ENCODE results near the gene PGAP1. TPM values are rescaled to one million over a fixed set of nuclear protein-coding genes. Genes with fewer than 3 reads are reported as not detected.

PGAP1 gene
- total RNA-seq, 5 donors from 2014 or later (not counting 1 experiment from before 2014, with no cell fraction given): 10.8 to 17.4 (median 13.9) TPM

- no peak overlapping the region for H3K27ac Mint-ChIP-seq
- Histone ChIP-seq H3K4me3 (ENCODE audit: control insufficient read depth in 1 of 2, extremely low read depth in 1 of 2, low read length in 1 of 2) (no peak overlapping the region), H3K27ac (ENCODE audit: low read length) (no peak overlapping the region), H3K27me3 (replicated peaks in 1 of 2; ENCODE audit: control insufficient read depth in 2 of 2, extremely low read depth in 1 of 2, insufficient read depth in 2 of 2, low read length in 1 of 2) (no peaks in the 10 kb centered on the region), H3K4me1 (ENCODE audit: control insufficient read depth in 1 of 2, extremely low read depth in 1 of 2, insufficient read depth in 2 of 2, low read length in 2 of 2) (no peaks in the 10 kb centered on the region), H3K36me3 (ENCODE audit: control insufficient read depth in 2 of 2, extremely low read depth in 1 of 2, insufficient read depth in 1 of 2, low read length in 1 of 2) (peaks cover 0 to 9% of the 10 kb centered on the region in 2 donors), H3K9me3 (no peaks in the 10 kb centered on the region)
- peaks cover 42% of the 10 kb centered on the region for H3K36me3 Mint-ChIP-seq
- ChIA-PET POLR2A (interaction anchor here in 1 of 2 donors (0.6 kb wide), 1 partner anchor 107 kb away, joined by 3 read pairs; no protein-coding TSS in a partner anchor), CTCF (no interaction called here)
- no peaks in the 10 kb centered on the region for H3K9me3 Mint-ChIP-seq
- ATAC-seq (replicated peaks in 1 of 4) (no peak), DNase-seq (no peak)
- H3K4me3 Mint-ChIP-seq: no peak overlapping the region
- no peaks in the 10 kb centered on the region for H3K27me3 Mint-ChIP-seq
- WGBS (ENCODE audit: insufficient coverage): no CpG with 5 or more reads among the region's 3 CpGs
- peaks cover 0 to 4% (median 0%) of the 10 kb centered on the region in 3 donors for H3K4me1 Mint-ChIP-seq
These were observed 26.5 kb downstream of the PGAP1 start for GRCh38 chr2:196899976-196900375.

- no CpG with 5 or more reads among the region's 2 CpGs for WGBS (ENCODE audit: insufficient coverage)
- Mint-ChIP-seq H3K9me3 (no peaks in the 10 kb centered on the region), H3K4me3 (no peak overlapping the region), H3K36me3 (peaks cover 60% of the 10 kb centered on the region), H3K27ac (no peak overlapping the region), H3K27me3 (no peaks in the 10 kb centered on the region), H3K4me1 (peaks cover 0 to 6% (median 0%) of the 10 kb centered on the region in 3 donors)
- POLR2A ChIA-PET: interaction anchor here in 1 of 2 donors (0.7 kb wide), 1 partner anchor 789 kb away, joined by 3 read pairs; no protein-coding TSS in a partner anchor
- H3K27me3 ChIP-seq (replicated peaks in 1 of 2; ENCODE audit: control insufficient read depth in 2 of 2, extremely low read depth in 1 of 2, insufficient read depth in 2 of 2, low read length in 1 of 2): no peaks in the 10 kb centered on the region
- CTCF ChIA-PET: interaction anchor here in 1 of 2 donors (0.6 kb wide), 1 partner anchor 44 kb away, joined by 4 read pairs; no protein-coding TSS in a partner anchor
- H3K27ac ChIP-seq (ENCODE audit: low read length): no peak overlapping the region
- ATAC-seq (replicated peaks in 1 of 4) (no peak), DNase-seq (no peak)
- H3K9me3 ChIP-seq: no peaks in the 10 kb centered on the region
- peaks cover 0 to 3% of the 10 kb centered on the region in 2 donors for H3K36me3 ChIP-seq (ENCODE audit: control insufficient read depth in 2 of 2, extremely low read depth in 1 of 2, insufficient read depth in 1 of 2, low read length in 1 of 2)
- no peak overlapping the region for H3K4me3 ChIP-seq (ENCODE audit: control insufficient read depth in 1 of 2, extremely low read depth in 1 of 2, low read length in 1 of 2)
- no peaks in the 10 kb centered on the region for H3K4me1 ChIP-seq (ENCODE audit: control insufficient read depth in 1 of 2, extremely low read depth in 1 of 2, insufficient read depth in 2 of 2, low read length in 2 of 2)
These were observed 35.4 kb downstream of the PGAP1 start for GRCh38 chr2:196891136-196891535.

- no peak overlapping the region for H3K4me3 Mint-ChIP-seq
- Histone ChIP-seq H3K9me3 (no peaks in the 10 kb centered on the region), H3K27me3 (replicated peaks in 1 of 2; ENCODE audit: control insufficient read depth in 2 of 2, extremely low read depth in 1 of 2, insufficient read depth in 2 of 2, low read length in 1 of 2) (no peaks in the 10 kb centered on the region), H3K4me3 (ENCODE audit: control insufficient read depth in 1 of 2, extremely low read depth in 1 of 2, low read length in 1 of 2) (no peak overlapping the region), H3K4me1 (ENCODE audit: control insufficient read depth in 1 of 2, extremely low read depth in 1 of 2, insufficient read depth in 2 of 2, low read length in 2 of 2) (no peaks in the 10 kb centered on the region), H3K27ac (ENCODE audit: low read length) (no peak overlapping the region), H3K36me3 (ENCODE audit: control insufficient read depth in 2 of 2, extremely low read depth in 1 of 2, insufficient read depth in 1 of 2, low read length in 1 of 2) (peaks cover 0 to 3% of the 10 kb centered on the region in 2 donors)
- no peaks in the 10 kb centered on the region for H3K27me3 Mint-ChIP-seq
- H3K27ac Mint-ChIP-seq: no peak overlapping the region
- ChIA-PET POLR2A (no interaction called here), CTCF (no interaction called here)
- no peak for DNase-seq
- H3K36me3 Mint-ChIP-seq: peaks cover 54% of the 10 kb centered on the region
- H3K9me3 Mint-ChIP-seq: peaks cover 0 to 2% (median 0%) of the 10 kb centered on the region in 3 donors
- ATAC-seq (replicated peaks in 1 of 4): no peak
- H3K4me1 Mint-ChIP-seq: peaks cover 0 to 6% (median 0%) of the 10 kb centered on the region in 3 donors
These were observed 39.1 kb downstream of the PGAP1 start for GRCh38 chr2:196887431-196887830.

GRCh38 chr2:196884368-196884767, 42.1 kb downstream of the PGAP1 start:
- Histone ChIP-seq H3K36me3 (ENCODE audit: control insufficient read depth in 2 of 2, extremely low read depth in 1 of 2, insufficient read depth in 1 of 2, low read length in 1 of 2) (no peaks in the 10 kb centered on the region), H3K4me1 (ENCODE audit: control insufficient read depth in 1 of 2, extremely low read depth in 1 of 2, insufficient read depth in 2 of 2, low read length in 2 of 2) (no peaks in the 10 kb centered on the region), H3K27me3 (replicated peaks in 1 of 2; ENCODE audit: control insufficient read depth in 2 of 2, extremely low read depth in 1 of 2, insufficient read depth in 2 of 2, low read length in 1 of 2) (no peaks in the 10 kb centered on the region), H3K27ac (ENCODE audit: low read length) (no peak overlapping the region), H3K4me3 (ENCODE audit: control insufficient read depth in 1 of 2, extremely low read depth in 1 of 2, low read length in 1 of 2) (no peak overlapping the region), H3K9me3 (no peaks in the 10 kb centered on the region)
- no peak for ATAC-seq (replicated peaks in 1 of 4)
- H3K27me3 Mint-ChIP-seq: no peaks in the 10 kb centered on the region
- H3K27ac Mint-ChIP-seq: no peak overlapping the region
- peaks cover 57% of the 10 kb centered on the region for H3K36me3 Mint-ChIP-seq
- peaks cover 0 to 13% (median 4%) of the 10 kb centered on the region in 3 donors for H3K9me3 Mint-ChIP-seq
- no peak for DNase-seq
- H3K4me3 Mint-ChIP-seq: no peak overlapping the region
- WGBS (ENCODE audit: insufficient coverage): no CpG with 5 or more reads among the region's 2 CpGs
- H3K4me1 Mint-ChIP-seq: peaks cover 0 to 4% (median 0%) of the 10 kb centered on the region in 3 donors
- ChIA-PET POLR2A (interaction anchor here in 1 of 2 donors (0.6 kb wide), 1 partner anchor 55 kb away, joined by 3 read pairs; no protein-coding TSS in a partner anchor), CTCF (no interaction called here)

- no peak overlapping the region for H3K4me3 ChIP-seq (ENCODE audit: control insufficient read depth in 1 of 2, extremely low read depth in 1 of 2, low read length in 1 of 2)
- H3K9me3 ChIP-seq: no peaks in the 10 kb centered on the region
- CTCF ChIA-PET: no interaction called here
- Mint-ChIP-seq H3K9me3 (peaks cover 0 to under 1% (median 0%) of the 10 kb centered on the region in 3 donors), H3K36me3 (peaks cover 35% of the 10 kb centered on the region), H3K27ac (no peak overlapping the region), H3K27me3 (no peaks in the 10 kb centered on the region), H3K4me1 (peaks cover 3 to 6% (median 4%) of the 10 kb centered on the region in 3 donors), H3K4me3 (no peak overlapping the region)
- ATAC-seq (replicated peaks in 1 of 4) (no peak), DNase-seq (no peak)
- H3K36me3 ChIP-seq (ENCODE audit: control insufficient read depth in 2 of 2, extremely low read depth in 1 of 2, insufficient read depth in 1 of 2, low read length in 1 of 2): no peaks in the 10 kb centered on the region
- no peaks in the 10 kb centered on the region for H3K27me3 ChIP-seq (replicated peaks in 1 of 2; ENCODE audit: control insufficient read depth in 2 of 2, extremely low read depth in 1 of 2, insufficient read depth in 2 of 2, low read length in 1 of 2)
- H3K27ac ChIP-seq (ENCODE audit: low read length): no peak overlapping the region
- whole genome bisulfite sequencing (ENCODE audit: insufficient coverage): no CpG with 5 or more reads among the region's 1 CpG
- POLR2A ChIA-PET: no interaction called here
- peaks cover 0 to 8% of the 10 kb centered on the region in 2 experiments for H3K4me1 ChIP-seq (ENCODE audit: control insufficient read depth in 1 of 2, extremely low read depth in 1 of 2, insufficient read depth in 2 of 2, low read length in 2 of 2)
These were observed 50.1 kb downstream of the PGAP1 start for GRCh38 chr2:196876364-196876763.

- no peak overlapping the region for H3K27ac ChIP-seq (ENCODE audit: low read length)
- Mint-ChIP-seq H3K9me3 (no peaks in the 10 kb centered on the region), H3K36me3 (peaks cover 30% of the 10 kb centered on the region), H3K27ac (no peak overlapping the region), H3K4me1 (peaks cover 3 to 6% (median 4%) of the 10 kb centered on the region in 3 donors), H3K27me3 (no peaks in the 10 kb centered on the region), H3K4me3 (no peak overlapping the region)
- peaks cover 0 to 8% of the 10 kb centered on the region in 2 experiments for H3K4me1 ChIP-seq (ENCODE audit: control insufficient read depth in 1 of 2, extremely low read depth in 1 of 2, insufficient read depth in 2 of 2, low read length in 2 of 2)
- no peak overlapping the region for H3K4me3 ChIP-seq (ENCODE audit: control insufficient read depth in 1 of 2, extremely low read depth in 1 of 2, low read length in 1 of 2)
- ChIA-PET POLR2A (no interaction called here), CTCF (no interaction called here)
- H3K27me3 ChIP-seq (replicated peaks in 1 of 2; ENCODE audit: control insufficient read depth in 2 of 2, extremely low read depth in 1 of 2, insufficient read depth in 2 of 2, low read length in 1 of 2): no peaks in the 10 kb centered on the region
- DNase-seq: no peak
- no CpG with 5 or more reads among the region's 1 CpG for WGBS (ENCODE audit: insufficient coverage)
- ATAC-seq (replicated peaks in 1 of 4): no peak
- H3K9me3 ChIP-seq: no peaks in the 10 kb centered on the region
- no peaks in the 10 kb centered on the region for H3K36me3 ChIP-seq (ENCODE audit: control insufficient read depth in 2 of 2, extremely low read depth in 1 of 2, insufficient read depth in 1 of 2, low read length in 1 of 2)
These were observed 51.1 kb downstream of the PGAP1 start for GRCh38 chr2:196875414-196875813.
